Lower lobe of right lung (tissue), 2 donors: Measurements from ENCODE around the gene TOLLIP. TPM values are rescaled to one million over a fixed set of nuclear protein-coding genes. Genes with fewer than 3 reads are reported as not detected.

ENCODE experiments used
- ATAC-seq, 2 donors: fragments of 200-7000 bp; cut with Tn5 transposase; one replicate each; pipeline ENCODE4 v1.9.1; 2020 to 2022; ENCODE audit warnings: mild to moderate bottlenecking in 2 of 2, moderate library complexity in 2 of 2
- DNase-seq: peaks from one replicate; pipeline ENCODE4 v3.0.0-alpha.2; 2020
- H3K27ac ChIP-seq: fragments of 200-600 bp; one replicate; pipeline ENCODE4 v1.8.0; 2022
- H3K27me3 ChIP-seq: fragments of 200-600 bp; one replicate; pipeline ENCODE4 v1.8.0; 2022; ENCODE audit warnings: low read depth
- H3K36me3 ChIP-seq: fragments of 200-600 bp; one replicate; pipeline ENCODE4 v1.8.0; 2022; ENCODE audit warnings: mild to moderate bottlenecking
- H3K4me1 ChIP-seq: fragments of 200-600 bp; one replicate; pipeline ENCODE4 v1.8.0; 2022
- H3K4me3 ChIP-seq: fragments of 200-600 bp; one replicate; pipeline ENCODE4 v1.8.0; 2022; ENCODE audit warnings: mild to moderate bottlenecking
- H3K9me3 ChIP-seq: fragments of 200-600 bp; one replicate; pipeline ENCODE4 v1.8.0; 2022
- intact Hi-C: fragments of 100-400 bp; cut with DNase I; formaldehyde crosslinking; loops from one replicate; pipeline ENCODE4 v1.11.0; 2022
- total RNA-seq: library from RNA; stranded (reverse); fragmentation: NEBNext Ultra II Directional; extraction: Animal tissue kit (Norgen Biotek cat#: 25700); gene quantifications from one replicate; pipeline ENCODE4 v1.2.1, GENCODE V29; 2021
- TF ChIP-seq, protein P1 (sequence below): fragments of 200-600 bp; IDR thresholded peaks from one replicate; pipeline ENCODE4 v1.8.0; 2022; ENCODE audit warnings: antibody characterized with exemption, mild to moderate bottlenecking
- donor health status: DM: no; HTN: yes; CAD: no; lungs with severe emphysema.

TOLLIP gene
- total RNA-seq, 1 donor from 2014 or later = 68.4 TPM

- TF ChIP-seq, protein P1, sequence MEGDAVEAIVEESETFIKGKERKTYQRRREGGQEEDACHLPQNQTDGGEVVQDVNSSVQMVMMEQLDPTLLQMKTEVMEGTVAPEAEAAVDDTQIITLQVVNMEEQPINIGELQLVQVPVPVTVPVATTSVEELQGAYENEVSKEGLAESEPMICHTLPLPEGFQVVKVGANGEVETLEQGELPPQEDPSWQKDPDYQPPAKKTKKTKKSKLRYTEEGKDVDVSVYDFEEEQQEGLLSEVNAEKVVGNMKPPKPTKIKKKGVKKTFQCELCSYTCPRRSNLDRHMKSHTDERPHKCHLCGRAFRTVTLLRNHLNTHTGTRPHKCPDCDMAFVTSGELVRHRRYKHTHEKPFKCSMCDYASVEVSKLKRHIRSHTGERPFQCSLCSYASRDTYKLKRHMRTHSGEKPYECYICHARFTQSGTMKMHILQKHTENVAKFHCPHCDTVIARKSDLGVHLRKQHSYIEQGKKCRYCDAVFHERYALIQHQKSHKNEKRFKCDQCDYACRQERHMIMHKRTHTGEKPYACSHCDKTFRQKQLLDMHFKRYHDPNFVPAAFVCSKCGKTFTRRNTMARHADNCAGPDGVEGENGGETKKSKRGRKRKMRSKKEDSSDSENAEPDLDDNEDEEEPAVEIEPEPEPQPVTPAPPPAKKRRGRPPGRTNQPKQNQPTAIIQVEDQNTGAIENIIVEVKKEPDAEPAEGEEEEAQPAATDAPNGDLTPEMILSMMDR = no peak
These were observed 26.3 kb downstream of the TOLLIP start for GRCh38 chr11:1283091-1283511.

DNA sequence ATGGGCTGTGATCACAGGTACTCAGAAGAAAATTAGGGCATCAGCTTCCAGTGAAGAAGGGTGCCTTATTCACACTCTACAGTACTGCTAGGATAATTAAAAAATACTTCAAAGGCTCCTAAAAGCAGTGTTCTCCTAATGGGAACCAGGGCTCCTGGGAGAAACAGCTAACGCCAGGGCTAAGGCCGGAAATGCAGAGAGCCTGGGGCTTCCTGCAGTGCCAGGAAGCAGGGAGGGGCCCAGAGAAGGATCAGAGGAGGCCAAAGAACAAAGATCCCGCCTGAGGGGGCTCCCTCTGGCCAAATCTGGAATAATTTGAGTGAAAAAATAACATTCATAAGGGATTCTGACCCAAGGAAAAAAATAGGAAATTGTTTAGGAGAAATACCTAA, 27.5 kb downstream of the TOLLIP start:
- Histone ChIP-seq H3K4me3 (no peak overlapping the region), H3K4me1 (peaks cover 10% of the 10 kb centered on the region), H3K27ac (peak overlapping the region; percentile 60), H3K9me3 (no peaks in the 10 kb centered on the region), H3K36me3 (peaks cover 97% of the 10 kb centered on the region), H3K27me3 (no peaks in the 10 kb centered on the region)
- TF ChIP-seq, protein P1 = no peak
- intact Hi-C loops = no loop called here
- DNase-seq (peak; percentile 22), ATAC-seq (no peak)

More at GRCh38 chr11:1283091-1283511, 26.3 kb downstream of the TOLLIP start:
- intact Hi-C loops = no loop called here
- H3K9me3 ChIP-seq = no peaks in the 10 kb centered on the region
- no peaks in the 10 kb centered on the region for H3K27me3 ChIP-seq
- DNase-seq (peak; percentile 41), ATAC-seq (peak in 1 of 2 donors; percentile 9)
- H3K27ac ChIP-seq = no peak overlapping the region
- H3K4me3 ChIP-seq = no peak overlapping the region
- peaks cover 10% of the 10 kb centered on the region for H3K4me1 ChIP-seq
- peaks cover 91% of the 10 kb centered on the region for H3K36me3 ChIP-seq

GRCh38 chr11:1281326-1281973, 28.0 kb downstream of the TOLLIP start:
- no peak for ATAC-seq
- TF ChIP-seq, protein P1 = no peak

DNA sequence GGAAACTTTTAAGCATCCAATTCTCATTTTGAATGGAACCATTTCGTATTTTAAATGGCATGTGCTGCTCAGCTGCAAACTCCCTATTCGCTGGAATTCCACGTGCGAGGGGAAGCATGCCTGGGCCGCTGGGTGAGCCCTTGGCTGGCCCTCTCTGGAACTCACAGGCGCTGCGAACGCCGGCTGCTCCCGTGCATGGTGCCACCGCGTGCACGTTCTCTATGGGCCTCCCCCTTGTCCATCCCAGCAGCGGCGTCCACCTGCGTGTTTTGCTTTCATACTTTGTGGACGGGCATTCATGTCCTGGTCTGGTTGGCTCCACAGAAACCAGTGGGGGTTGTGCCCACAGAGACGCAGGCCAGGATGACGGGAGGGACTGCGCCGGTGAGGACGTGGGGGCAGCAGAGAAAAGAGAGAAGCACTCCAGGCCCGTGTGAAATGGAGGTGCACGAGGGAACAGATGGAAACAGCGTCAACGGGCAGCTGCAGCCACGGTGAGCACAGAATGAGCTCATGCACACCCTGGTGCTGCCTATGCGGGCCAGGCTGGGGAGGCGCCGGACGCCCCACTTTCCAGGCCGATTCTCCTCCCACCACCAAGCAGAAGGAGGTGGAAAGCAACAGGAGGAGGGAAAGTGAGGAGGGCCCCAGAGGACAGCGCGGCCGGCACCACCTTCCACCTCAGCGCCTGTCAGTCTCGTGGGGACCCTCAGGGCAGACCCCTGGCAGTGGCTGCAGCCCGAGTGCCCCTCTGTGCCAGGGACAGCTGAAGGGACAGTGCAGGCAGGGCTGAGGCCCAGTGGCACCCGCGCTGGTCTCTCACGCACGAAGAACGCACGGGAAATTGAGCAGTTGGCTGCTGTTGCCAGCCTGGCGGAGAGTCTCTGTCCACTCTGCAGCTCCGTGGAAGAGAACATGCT, 29.1 kb downstream of the TOLLIP start:
- Histone ChIP-seq H3K27me3 (no peaks in the 10 kb centered on the region), H3K9me3 (no peaks in the 10 kb centered on the region), H3K27ac (no peak overlapping the region), H3K4me3 (no peak overlapping the region), H3K4me1 (peaks cover 10% of the 10 kb centered on the region), H3K36me3 (peaks cover 97% of the 10 kb centered on the region)
- peak; percentile 36 for DNase-seq
- TF ChIP-seq, protein P1 = no peak
- no peak for ATAC-seq
- intact Hi-C loops = no loop called here

More at GRCh38 chr11:1281326-1281973, 28.0 kb downstream of the TOLLIP start:
- no peak overlapping the region for H3K4me3 ChIP-seq
- no peaks in the 10 kb centered on the region for H3K9me3 ChIP-seq
- DNase-seq = peak; percentile 34
- no peaks in the 10 kb centered on the region for H3K27me3 ChIP-seq
- peak overlapping the region; percentile 60 for H3K27ac ChIP-seq
- peaks cover 97% of the 10 kb centered on the region for H3K36me3 ChIP-seq
- peaks cover 10% of the 10 kb centered on the region for H3K4me1 ChIP-seq
- intact Hi-C loops = no loop called here

GRCh38 chr11:1279674-1280055, 29.8 kb downstream of the TOLLIP start:
- no peak for DNase-seq
- no peak overlapping the region for H3K4me3 ChIP-seq
- no peaks in the 10 kb centered on the region for H3K27me3 ChIP-seq
- H3K9me3 ChIP-seq = no peaks in the 10 kb centered on the region
- H3K27ac ChIP-seq = no peak overlapping the region
- intact Hi-C loops = no loop called here
- no peak for ATAC-seq
- peaks cover 97% of the 10 kb centered on the region for H3K36me3 ChIP-seq
- TF ChIP-seq, protein P1 = no peak
- H3K4me1 ChIP-seq = peaks cover 10% of the 10 kb centered on the region
